GM12864 (cell line): ENCODE results near the gene C1orf159.

Source experiments
- DNase-seq: peaks from one replicate; pipeline ENCODE4 v3.0.0-alpha.2; 2011; ENCODE audit warnings: low read depth
- H3K4me3 ChIP-seq: 2 replicates; pipeline ENCODE4 v1.5.1; 2011; ENCODE audit warnings: mild to moderate bottlenecking, low read depth, low read length, control low read depth
- CTCF ChIP-seq: IDR thresholded peaks from 2 replicates; pipeline ENCODE4 v1.5.1; 2011; ENCODE audit warnings: low read depth, mild to moderate bottlenecking, moderate library complexity, low read length, control low read depth, inconsistent platforms; ENCODE audit errors: missing control alignments

The C1orf159 gene

GRCh38 chr1:1069711-1070676 is 45.9 kb downstream of the C1orf159 start:
- no peak for DNase-seq
- peak overlapping the region; percentile 4; the same call in 1 of the 2 replicates for H3K4me3 ChIP-seq
- TF ChIP-seq CTCF, result no peak

- no peak for TF ChIP-seq CTCF
- H3K4me3 ChIP-seq, result peak overlapping the region; percentile 60
- peak; percentile 46 for DNase-seq
These were observed 46.7 kb downstream of the C1orf159 start for GRCh38 chr1:1069056-1069710.

- no peak for DNase-seq
- TF ChIP-seq CTCF, result no peak
- peak overlapping the region; percentile 37 for H3K4me3 ChIP-seq
These were observed 47.3 kb downstream of the C1orf159 start for GRCh38 chr1:1068517-1069055.

GRCh38 chr1:1067860-1068516 is 47.9 kb downstream of the C1orf159 start:
- no peak for TF ChIP-seq CTCF
- peak overlapping the region; percentile 37 for H3K4me3 ChIP-seq
- no peak for DNase-seq

- no peak for DNase-seq
- H3K4me3 ChIP-seq, result no peak overlapping the region
- no peak for TF ChIP-seq CTCF
These were observed 48.5 kb downstream of the C1orf159 start for GRCh38 chr1:1067284-1067859.
